ENCODE measurements around the gene SKA1.

Gene SKA1

GRCh38 chr18:50374753-50375391 lies at the start of gene SKA1:
Gene SKA1 (plus strand): TSS chr18:50375046. CDS start chr18:50375831, 785 bp downstream.
- peak; percentile 94 for DNase-seq

- DNase-seq, result no peak
Measured at GRCh38 chr18:50327983-50328382, 46.9 kb upstream of the SKA1 start.

DNA sequence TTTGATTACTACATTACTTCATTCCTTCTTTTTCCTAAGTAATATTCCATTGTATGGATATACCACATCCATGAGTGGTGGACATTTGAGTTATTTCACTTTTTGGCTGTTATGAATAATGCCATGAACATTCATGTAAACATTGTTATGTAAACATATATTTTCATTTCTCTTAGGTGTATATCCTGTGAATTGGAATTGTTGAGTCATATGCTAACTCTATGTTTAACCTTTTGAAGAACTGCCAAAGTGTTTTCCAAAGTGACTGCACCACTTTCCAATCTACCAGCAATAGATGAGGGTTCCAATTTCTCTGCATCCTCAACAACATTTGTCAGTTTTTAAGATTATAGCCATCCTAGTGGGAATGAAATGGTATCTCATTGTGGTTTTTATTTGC lies 44.7 kb upstream of the SKA1 start:
- no peak for DNase-seq

DNA sequence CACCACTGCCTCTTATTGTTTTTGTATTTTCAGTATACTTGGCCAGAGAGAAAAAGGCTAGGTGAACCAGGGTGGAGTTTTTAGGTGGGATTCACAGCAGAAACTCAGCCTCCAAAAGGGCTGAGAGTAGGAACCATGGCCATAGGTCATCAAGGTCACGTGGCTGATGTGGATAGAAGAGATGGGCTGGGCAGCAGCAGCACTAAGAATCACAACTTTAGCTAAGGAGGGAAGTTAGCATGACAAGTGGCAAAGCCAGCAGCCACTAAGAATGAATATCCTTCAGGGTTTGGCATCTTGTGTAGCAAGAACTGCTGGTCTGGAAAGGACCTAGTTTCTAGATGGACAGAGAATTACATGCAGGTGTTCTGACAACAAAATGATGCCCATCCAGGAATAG lies 43.2 kb upstream of the SKA1 start:
- DNase-seq, result no peak

GRCh38 chr18:50334546-50335152 lies 40.2 kb upstream of the SKA1 start:
- no peak for DNase-seq

GRCh38 chr18:50338122-50338521 lies 36.7 kb upstream of the SKA1 start:
- DNase-seq, result no peak

DNA sequence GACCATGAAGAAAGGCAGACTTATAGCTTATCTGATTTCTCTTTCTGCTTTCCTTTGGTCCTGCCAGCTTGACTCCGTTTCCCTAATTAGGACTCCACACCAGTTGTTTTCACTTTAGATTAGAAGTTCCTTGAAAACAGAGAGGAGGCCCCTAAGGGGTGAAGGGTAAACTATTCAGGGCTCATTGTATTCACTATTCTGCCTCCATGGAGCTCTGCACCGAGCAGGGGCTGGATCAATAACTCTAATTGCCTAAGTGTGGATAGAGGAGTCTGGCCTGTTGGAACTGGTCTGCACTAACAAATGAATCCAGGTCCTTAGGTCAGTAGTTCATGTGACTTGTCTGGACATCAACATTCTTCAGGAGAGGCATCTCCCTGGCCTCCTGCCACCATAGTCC lies 36.1 kb upstream of the SKA1 start:
- no peak for DNase-seq

GRCh38 chr18:50340078-50340477 lies 34.8 kb upstream of the SKA1 start:
- no peak for DNase-seq

DNA sequence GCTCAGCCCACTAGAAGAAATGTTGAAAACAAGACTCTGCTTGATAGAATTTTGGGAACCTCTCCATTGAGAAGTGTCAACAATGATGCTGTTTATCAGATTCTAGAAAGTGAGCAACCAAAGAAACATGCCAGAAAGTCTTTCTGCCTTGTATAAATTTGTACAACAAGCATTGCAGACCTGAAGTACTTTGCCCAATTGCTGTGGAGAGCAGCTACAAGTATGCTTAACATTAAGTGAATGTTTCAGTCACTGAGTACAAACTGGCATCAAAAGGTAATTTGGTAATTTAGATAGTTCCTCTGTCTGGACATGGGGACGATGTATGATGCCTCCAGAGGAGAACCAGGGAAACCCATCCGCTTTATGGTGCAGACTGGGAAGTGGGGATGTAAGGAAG lies 33.4 kb upstream of the SKA1 start:
- DNase-seq, result no peak

- DNase-seq, result no peak
Measured at GRCh38 chr18:50350699-50351098, 24.1 kb upstream of the SKA1 start.

GRCh38 chr18:50356036-50356945 lies 18.6 kb upstream of the SKA1 start:
- DNase-seq, result no peak

GRCh38 chr18:50358844-50359243 lies 16.0 kb upstream of the SKA1 start:
- no peak for DNase-seq

GRCh38 chr18:50359806-50360205 lies 15.0 kb upstream of the SKA1 start:
- DNase-seq, result no peak

- no peak for DNase-seq
Measured at GRCh38 chr18:50360611-50361010, 14.2 kb upstream of the SKA1 start.

DNA sequence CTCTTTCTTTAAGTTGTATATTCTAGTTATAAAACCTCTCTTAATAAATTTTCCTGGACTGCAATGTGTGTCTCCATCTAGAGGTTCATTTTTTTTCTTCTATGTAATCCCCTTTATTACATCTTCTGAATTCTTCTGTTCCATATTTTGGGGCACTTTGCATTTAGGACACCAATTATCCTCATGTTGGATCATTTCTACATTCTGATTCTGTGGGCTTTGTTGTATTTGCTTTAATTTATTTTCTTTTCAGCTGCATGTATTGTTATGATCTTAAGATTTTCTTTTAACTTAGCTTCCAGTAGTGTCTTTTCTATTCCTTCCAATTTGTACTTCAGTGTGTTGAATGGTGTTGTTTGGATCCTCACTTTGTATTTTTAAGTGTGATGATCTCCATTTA lies 5.2 kb upstream of the SKA1 start:
- DNase-seq, result no peak

- DNase-seq, result no peak
Measured at GRCh38 chr18:50372743-50373142, 2.1 kb upstream of the SKA1 start.

DNA sequence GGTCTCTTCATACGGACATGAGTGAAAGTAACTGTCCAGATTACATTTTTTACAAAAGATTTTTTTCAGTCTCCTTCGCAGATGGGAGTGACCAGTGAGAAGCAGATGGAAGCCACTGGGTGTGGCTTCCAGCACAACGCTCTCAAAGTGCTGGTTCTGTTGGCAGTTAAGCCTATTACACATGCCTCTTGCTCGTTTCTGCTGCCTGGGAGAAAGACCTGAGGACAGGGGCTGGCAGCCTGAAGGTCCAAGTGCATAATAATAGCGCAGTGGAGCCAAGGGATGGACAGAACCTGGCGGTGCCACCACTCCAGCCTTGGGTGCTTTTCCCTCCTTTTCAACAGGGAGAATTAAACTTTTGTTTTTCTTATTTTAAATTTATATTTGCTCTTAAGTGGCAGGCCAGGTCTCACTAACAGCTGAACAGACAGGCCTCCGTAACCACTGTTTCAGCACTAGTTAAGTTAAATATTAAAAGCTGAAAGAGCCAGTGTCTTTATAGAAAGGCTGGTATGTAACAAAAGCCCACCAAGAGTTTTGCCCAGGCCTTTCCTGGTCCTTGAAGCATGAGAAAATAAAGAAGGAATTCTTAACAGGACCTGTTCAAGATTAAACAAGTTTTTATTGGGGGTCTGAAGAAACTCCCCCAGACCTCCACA lies 1.2 kb upstream of the SKA1 start:
- DNase-seq, result no peak

DNA sequence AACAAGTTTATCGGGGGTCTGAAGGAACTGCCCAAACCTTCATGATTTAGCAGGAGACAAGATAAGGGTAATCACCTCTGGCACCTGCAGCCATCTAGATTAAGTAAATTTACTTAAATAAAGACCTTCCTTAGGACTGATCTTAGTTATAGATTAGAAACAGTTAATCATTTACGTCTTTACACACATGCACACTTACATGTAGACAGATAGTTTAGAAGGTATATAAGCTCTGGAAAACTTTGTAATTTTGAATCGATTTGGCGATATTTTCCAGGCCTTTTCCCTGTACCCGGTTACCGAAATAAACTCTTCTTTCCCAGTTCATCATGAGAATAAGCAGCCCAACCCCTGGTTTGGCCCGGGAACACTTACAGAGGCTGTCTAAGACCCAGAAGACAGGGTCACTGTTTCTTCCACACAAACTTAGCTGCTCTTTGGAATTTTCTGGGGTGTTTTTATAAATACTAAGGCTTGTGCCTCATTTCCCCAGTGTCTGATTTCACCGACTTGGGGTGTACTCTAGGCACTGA lies 560 bp upstream of the SKA1 start:
- no peak for DNase-seq

GRCh38 chr18:50377061-50377798 lies 2.4 kb downstream of the SKA1 start:
- DNase-seq, result no peak

DNA sequence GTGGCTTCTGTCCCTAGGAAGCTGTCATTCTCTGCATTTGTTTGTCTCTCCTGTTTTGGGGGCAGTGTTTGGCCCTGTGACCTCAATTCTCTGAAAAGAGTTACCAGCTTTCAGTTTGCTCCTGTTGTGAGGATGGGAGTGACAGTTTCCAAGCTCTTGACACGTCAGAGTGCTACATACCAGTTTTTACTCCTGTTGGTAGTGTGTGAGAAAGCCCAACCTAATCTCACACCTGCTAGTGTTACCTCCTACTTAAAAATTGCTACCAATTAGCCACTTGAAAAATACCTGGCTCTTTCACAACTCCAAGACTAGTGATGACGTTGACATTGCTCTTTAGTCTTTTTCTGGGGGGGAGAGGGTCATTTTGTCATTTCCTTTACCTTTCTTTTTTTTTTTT lies 14.1 kb downstream of the SKA1 start:
- DNase-seq, result no peak

- DNase-seq, result no peak
Measured at GRCh38 chr18:50393802-50394201, 19.0 kb downstream of the SKA1 start.

- no peak for DNase-seq
Measured at GRCh38 chr18:50395093-50395492, 20.2 kb downstream of the SKA1 start.

Measured in fibroblast of skin of right biceps (primary cell).